GM18520 (cell line): ENCODE measurements around the gene FAM181A.

Experiments used
- ATAC-seq: cut with Tn5 transposase; IDR thresholded peaks from one replicate; pipeline ENCODE4 v1.9.1; 2021; ENCODE audit not compliant: unreplicated experiment

FAM181A gene

DNA sequence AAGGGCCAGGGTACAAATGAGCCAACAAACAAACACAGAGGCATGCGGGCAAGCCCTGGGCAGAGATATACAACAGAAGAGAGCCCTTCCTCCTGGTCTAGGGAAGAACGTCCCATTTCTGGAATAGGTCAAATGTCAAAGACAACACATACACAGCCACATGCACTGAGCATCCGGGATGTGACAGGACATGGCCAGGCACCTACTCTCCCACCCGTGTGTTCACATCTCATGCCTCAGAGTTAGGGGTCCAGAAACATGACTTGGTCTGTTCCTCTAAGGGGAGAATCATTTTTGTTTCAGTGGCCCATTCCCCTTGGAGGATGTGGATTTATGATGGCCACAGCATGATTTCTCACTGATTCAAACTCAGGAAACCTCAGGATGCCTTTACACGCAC, 50.0 kb downstream of the FAM181A start:
- ATAC-seq: no peak

DNA sequence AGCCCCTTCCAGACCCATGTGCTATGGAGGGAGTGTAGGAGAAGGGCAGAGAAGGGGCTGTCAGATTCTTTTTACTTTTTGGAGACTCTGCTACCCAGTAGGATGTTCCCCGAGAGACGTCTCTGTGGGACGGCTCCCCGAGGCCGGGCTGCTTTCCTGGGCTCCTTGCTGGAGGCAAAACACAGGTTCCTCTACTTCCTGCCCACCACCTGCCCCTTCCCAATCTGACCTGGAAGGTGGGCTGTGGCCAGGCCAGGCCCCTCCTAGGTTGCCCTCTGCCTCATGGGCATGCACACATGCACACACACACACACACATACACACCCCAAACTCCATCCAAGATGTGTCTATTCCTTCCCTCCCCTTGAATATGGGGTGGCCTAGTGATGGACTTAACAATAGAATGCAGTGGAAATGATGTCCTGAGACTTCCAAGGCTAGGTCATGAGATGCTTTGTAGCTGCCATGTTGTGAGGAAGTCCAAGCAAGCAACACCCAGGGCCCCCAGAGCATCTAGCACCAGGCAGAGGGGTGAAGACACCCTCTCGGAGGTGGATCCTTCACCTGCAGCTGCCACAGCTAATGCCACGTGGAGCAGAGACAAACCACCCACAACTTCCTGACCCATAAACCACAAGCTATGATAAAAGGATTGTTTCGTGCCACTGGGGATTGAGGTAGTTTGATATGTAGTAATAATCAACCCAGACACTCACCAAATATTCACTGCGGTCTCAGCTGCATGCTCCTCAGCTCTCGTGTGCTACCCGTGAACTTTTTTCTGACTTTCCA, 50.8 kb downstream of the FAM181A start:
- ATAC-seq: peak; percentile 27

DNA sequence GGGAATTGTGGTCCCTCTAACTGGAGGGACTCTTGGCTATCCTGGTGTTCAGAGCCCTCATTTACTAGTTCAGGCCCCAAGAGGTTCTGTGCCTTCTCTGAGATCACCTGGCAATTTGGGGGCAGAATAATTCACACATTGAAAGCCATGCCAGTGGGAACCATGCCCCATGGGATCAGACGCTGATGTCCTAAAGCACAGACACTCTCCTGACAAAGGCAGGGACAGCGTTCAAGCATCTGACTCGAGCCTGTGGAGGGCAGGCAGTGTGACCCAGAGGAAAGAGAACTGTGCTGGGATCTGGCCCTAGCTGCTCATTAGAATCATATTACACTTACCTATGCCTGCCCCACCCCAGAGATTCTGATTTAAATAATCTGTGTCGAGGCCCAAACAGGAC, 51.6 kb downstream of the FAM181A start:
- ATAC-seq: no peak
